ENCODE data around the gene TBX3.

GRCh38 chr12:114669401-114670290, 14.3 kb downstream of the TBX3 start:
- TF ChIP-seq ZFP3 (CRISPR knock-in tag; IDR thresholded peaks at IDR 0.05) (no peak), CSDC2 (CRISPR knock-in tag; IDR thresholded peaks at IDR 0.05) (no peak), ESRRG (CRISPR knock-in tag; IDR thresholded peaks at IDR 0.05) (no peak), OSR1 (CRISPR knock-in tag; IDR thresholded peaks at IDR 0.05) (no peak), ARNTL (CRISPR knock-in tag; IDR thresholded peaks at IDR 0.05; ENCODE audit: borderline replicate concordance, low read depth) (no peak), TCF4 (CRISPR knock-in tag; IDR thresholded peaks at IDR 0.05; ENCODE audit: borderline replicate concordance) (peak; percentile 10; the same call in 1 of the 2 replicates), TSHZ2 (CRISPR knock-in tag; IDR thresholded peaks at IDR 0.05) (no peak), PATZ1 (CRISPR knock-in tag; IDR thresholded peaks at IDR 0.05; ENCODE audit: borderline replicate concordance) (no peak; the same call in 1 of the 2 replicates), ZFP30 (CRISPR knock-in tag; IDR thresholded peaks at IDR 0.05) (no peak), TOX (CRISPR knock-in tag; IDR thresholded peaks at IDR 0.05; ENCODE audit: borderline replicate concordance) (no peak), CREB5 (CRISPR knock-in tag; IDR thresholded peaks at IDR 0.05; ENCODE audit: low read depth) (no peak), SNAI2 (CRISPR knock-in tag; IDR thresholded peaks at IDR 0.05) (no peak), ZNF70 (CRISPR knock-in tag; IDR thresholded peaks at IDR 0.05) (no peak)
